HepG2 (cell line): Measurements from ENCODE around the gene RBBP8NL. TPM values are rescaled to one million over a fixed set of nuclear protein-coding genes. Genes with fewer than 3 reads are reported as not detected.

Experiments used
- ATF7-NPFF ChIP-seq: sonication (generic); formaldehyde crosslinking; IDR thresholded peaks from 2 replicates; pipeline ENCODE4 v1.8.1; 2023; ENCODE audit warnings: mild to moderate bottlenecking, low read depth, missing genetic modification reagents, moderate library complexity
- ATRX ChIP-seq: sonication (generic); formaldehyde crosslinking; IDR thresholded peaks from 2 replicates; pipeline ENCODE4 v1.4.0; 2020; ENCODE audit warnings: missing genetic modification reagents, borderline replicate concordance
- ISL2 ChIP-seq: sonication (generic); formaldehyde crosslinking; IDR thresholded peaks from 2 replicates; pipeline ENCODE4 v1.5.0; 2020; ENCODE audit warnings: missing genetic modification reagents
- MAF1 ChIP-seq: sonication (generic); formaldehyde crosslinking; IDR thresholded peaks from 2 replicates; pipeline ENCODE4 v1.5.0; 2020; ENCODE audit warnings: missing genetic modification reagents, borderline replicate concordance
- NONO ChIP-seq, 2 experiments: fragments of 450-650 bp in 1 of 2; sonication (generic) in 1 of 2; formaldehyde crosslinking in 1 of 2; IDR thresholded peaks in 1 of 2; conservative IDR thresholded peaks in 1 of 2; 2 replicates each; pipeline versions ENCODE4 v1.6.1 to v1.8.0; 2017 to 2022; ENCODE audit warnings: mild to moderate bottlenecking in 1 of 2, missing genetic modification reagents in 1 of 2, moderate library complexity in 1 of 2
- NR1H2 ChIP-seq: sonication (generic); formaldehyde crosslinking; IDR thresholded peaks from 2 replicates; pipeline ENCODE4 v1.8.1; 2022; ENCODE audit warnings: low read depth, missing genetic modification reagents, borderline replicate concordance
- REL ChIP-seq: sonication (generic); formaldehyde crosslinking; conservative IDR thresholded peaks from 2 replicates; pipeline ENCODE4 v1.8.0; 2022; ENCODE audit warnings: mild to moderate bottlenecking, missing genetic modification reagents, moderate library complexity
- REXO4 ChIP-seq: sonication (generic); formaldehyde crosslinking; IDR thresholded peaks from 2 replicates; pipeline ENCODE4 v1.8.0; 2022; ENCODE audit warnings: missing genetic modification reagents, mild to moderate bottlenecking, borderline replicate concordance
- THAP8 ChIP-seq: sonication (generic); formaldehyde crosslinking; IDR thresholded peaks from 2 replicates; pipeline ENCODE4 v1.5.1; 2020; ENCODE audit warnings: missing genetic modification reagents, mild to moderate bottlenecking, borderline replicate concordance
- ZBTB2 ChIP-seq: sonication (generic); formaldehyde crosslinking; IDR thresholded peaks from 2 replicates; pipeline ENCODE4 v1.8.0; 2022; ENCODE audit warnings: low read depth, missing genetic modification reagents
- ZBTB8A ChIP-seq: sonication (generic); formaldehyde crosslinking; IDR thresholded peaks from 2 replicates; pipeline ENCODE4 v1.4.0; 2020; ENCODE audit warnings: mild to moderate bottlenecking, low read depth, missing genetic modification reagents, borderline replicate concordance
- ZNF263 ChIP-seq: sonication (generic); formaldehyde crosslinking; IDR thresholded peaks from 2 replicates; pipeline ENCODE4 v1.4.0; 2020; ENCODE audit warnings: missing genetic modification reagents
- ZNF333 ChIP-seq: sonication (generic); formaldehyde crosslinking; IDR thresholded peaks from 2 replicates; pipeline ENCODE4 v1.4.0; 2020; ENCODE audit warnings: mild to moderate bottlenecking, missing genetic modification reagents, borderline replicate concordance
- ZNF556 ChIP-seq: sonication (generic); formaldehyde crosslinking; IDR thresholded peaks from 2 replicates; pipeline ENCODE4 v1.4.0; 2020; ENCODE audit warnings: mild to moderate bottlenecking, missing genetic modification reagents, borderline replicate concordance
- ZNF563 ChIP-seq: sonication (generic); formaldehyde crosslinking; IDR thresholded peaks from 2 replicates; pipeline ENCODE4 v1.8.0; 2022; ENCODE audit warnings: mild to moderate bottlenecking, moderate library complexity, missing genetic modification reagents
- ZNF619 ChIP-seq: sonication (generic); formaldehyde crosslinking; IDR thresholded peaks from 2 replicates; pipeline ENCODE4 v1.4.0; 2020; ENCODE audit warnings: mild to moderate bottlenecking, missing genetic modification reagents
- ZNF713 ChIP-seq: sonication (generic); formaldehyde crosslinking; IDR thresholded peaks from 2 replicates; pipeline ENCODE4 v1.4.0; 2020; ENCODE audit warnings: mild to moderate bottlenecking, missing genetic modification reagents
- ZNF891 ChIP-seq: sonication (generic); formaldehyde crosslinking; IDR thresholded peaks from 2 replicates; pipeline ENCODE4 v1.5.0; 2020; ENCODE audit warnings: mild to moderate bottlenecking, missing genetic modification reagents
- ZSCAN12 ChIP-seq: sonication (generic); formaldehyde crosslinking; IDR thresholded peaks from 2 replicates; pipeline ENCODE4 v1.9.0; 2021; ENCODE audit warnings: mild to moderate bottlenecking, missing genetic modification reagents
- polyA plus RNA-seq, 8 experiments: library from polyadenylated mRNA; depleted of rRNA in 3 of 8; stranded (reverse) in 7 of 8; unstranded in 1 of 8; fragments of >200 nt; fragmentation: Illumina TruSeq in 4 of 8; extraction: Trizol in 4 of 8; gene quantifications; 2 replicates each; pipeline versions ENCODE4 v1.2.1 to v1.2.3, GENCODE V29; 2011 to 2016; ENCODE audit warnings: low read depth in 4 of 8, missing spikeins in 1 of 8, mixed read lengths in 1 of 8; ENCODE audit not compliant: insufficient read depth in 1 of 8
- total RNA-seq, 5 experiments: library from RNA; depleted of rRNA; stranded (reverse); fragments of >200 nt; fragmentation: Illumina TruSeq; extraction: Trizol; gene quantifications; 2 replicates each; pipeline ENCODE4 v1.2.3, GENCODE V29; 2016; ENCODE audit warnings: low read depth in 1 of 5
- TF ChIP-seq, protein P1 (sequence below): sonication (generic); formaldehyde crosslinking; IDR thresholded peaks from 2 replicates; pipeline ENCODE4 v1.4.0; 2020; ENCODE audit warnings: mild to moderate bottlenecking, missing genetic modification reagents, borderline replicate concordance
- TF ChIP-seq, protein P2 (sequence below): sonication (generic); formaldehyde crosslinking; IDR thresholded peaks from 2 replicates; pipeline ENCODE4 v1.4.0; 2020; ENCODE audit warnings: missing genetic modification reagents, borderline replicate concordance

RBBP8NL gene
- total and polyA plus RNA-seq, 2 of the 13 experiments (the other 11 are each of a cell fraction or from before 2014, with no cell fraction given), result 0.69 to 0.86 TPM

- TF ChIP-seq ATF7-NPFF (CRISPR knock-in tag) (no peak), ZNF891 (CRISPR knock-in tag) (peak; percentile 52; the same call in 1 of the 2 replicates), NONO (IDR thresholded peaks at IDR 0.05) (no peak), NONO (CRISPR knock-in tag; conservative IDR thresholded peaks at IDR 0.05) (no peak), ZNF713 (0 out of 2 replicates have a peak, but pooled peaks have one; percentile 29), REXO4 (CRISPR knock-in tag) (no peak), THAP8 (CRISPR knock-in tag) (no peak), ZBTB2 (CRISPR knock-in tag) (peak; percentile 21; the same call in 1 of the 2 replicates), ZNF333 (CRISPR knock-in tag) (no peak; the same call in 1 of the 2 replicates), ISL2 (CRISPR knock-in tag) (no peak), ZBTB8A (CRISPR knock-in tag) (no peak), ATRX (CRISPR knock-in tag) (no peak), ZSCAN12 (no peak), NR1H2 (CRISPR knock-in tag) (no peak), REL (CRISPR knock-in tag) (no peak), ZNF556 (CRISPR knock-in tag) (no peak), MAF1 (CRISPR knock-in tag) (no peak), ZNF619 (no peak), ZNF563 (CRISPR knock-in tag) (no peak), ZNF263 (0 out of 2 replicates have a peak, but pooled peaks have one; percentile 31)
- TF ChIP-seq, protein P1, sequence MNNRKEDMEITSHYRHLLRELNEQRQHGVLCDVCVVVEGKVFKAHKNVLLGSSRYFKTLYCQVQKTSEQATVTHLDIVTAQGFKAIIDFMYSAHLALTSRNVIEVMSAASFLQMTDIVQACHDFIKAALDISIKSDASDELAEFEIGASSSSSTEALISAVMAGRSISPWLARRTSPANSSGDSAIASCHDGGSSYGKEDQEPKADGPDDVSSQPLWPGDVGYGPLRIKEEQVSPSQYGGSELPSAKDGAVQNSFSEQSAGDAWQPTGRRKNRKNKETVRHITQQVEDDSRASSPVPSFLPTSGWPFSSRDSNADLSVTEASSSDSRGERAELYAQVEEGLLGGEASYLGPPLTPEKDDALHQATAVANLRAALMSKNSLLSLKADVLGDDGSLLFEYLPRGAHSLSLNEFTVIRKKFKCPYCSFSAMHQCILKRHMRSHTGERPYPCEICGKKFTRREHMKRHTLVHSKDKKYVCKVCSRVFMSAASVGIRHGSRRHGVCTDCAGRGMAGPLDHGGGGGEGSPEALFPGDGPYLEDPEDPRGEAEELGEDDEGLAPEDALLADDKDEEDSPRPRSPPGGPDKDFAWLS, result no peak
- TF ChIP-seq, protein P2, sequence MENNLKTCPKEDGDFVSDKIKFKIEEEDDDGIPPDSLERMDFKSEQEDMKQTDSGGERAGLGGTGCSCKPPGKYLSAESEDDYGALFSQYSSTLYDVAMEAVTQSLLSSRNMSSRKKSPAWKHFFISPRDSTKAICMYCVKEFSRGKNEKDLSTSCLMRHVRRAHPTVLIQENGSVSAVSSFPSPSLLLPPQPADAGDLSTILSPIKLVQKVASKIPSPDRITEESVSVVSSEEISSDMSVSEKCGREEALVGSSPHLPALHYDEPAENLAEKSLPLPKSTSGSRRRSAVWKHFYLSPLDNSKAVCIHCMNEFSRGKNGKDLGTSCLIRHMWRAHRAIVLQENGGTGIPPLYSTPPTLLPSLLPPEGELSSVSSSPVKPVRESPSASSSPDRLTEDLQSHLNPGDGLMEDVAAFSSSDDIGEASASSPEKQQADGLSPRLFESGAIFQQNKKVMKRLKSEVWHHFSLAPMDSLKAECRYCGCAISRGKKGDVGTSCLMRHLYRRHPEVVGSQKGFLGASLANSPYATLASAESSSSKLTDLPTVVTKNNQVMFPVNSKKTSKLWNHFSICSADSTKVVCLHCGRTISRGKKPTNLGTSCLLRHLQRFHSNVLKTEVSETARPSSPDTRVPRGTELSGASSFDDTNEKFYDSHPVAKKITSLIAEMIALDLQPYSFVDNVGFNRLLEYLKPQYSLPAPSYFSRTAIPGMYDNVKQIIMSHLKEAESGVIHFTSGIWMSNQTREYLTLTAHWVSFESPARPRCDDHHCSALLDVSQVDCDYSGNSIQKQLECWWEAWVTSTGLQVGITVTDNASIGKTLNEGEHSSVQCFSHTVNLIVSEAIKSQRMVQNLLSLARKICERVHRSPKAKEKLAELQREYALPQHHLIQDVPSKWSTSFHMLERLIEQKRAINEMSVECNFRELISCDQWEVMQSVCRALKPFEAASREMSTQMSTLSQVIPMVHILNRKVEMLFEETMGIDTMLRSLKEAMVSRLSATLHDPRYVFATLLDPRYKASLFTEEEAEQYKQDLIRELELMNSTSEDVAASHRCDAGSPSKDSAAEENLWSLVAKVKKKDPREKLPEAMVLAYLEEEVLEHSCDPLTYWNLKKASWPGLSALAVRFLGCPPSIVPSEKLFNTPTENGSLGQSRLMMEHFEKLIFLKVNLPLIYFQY (CRISPR knock-in tag), result peak; percentile 75; the same call in 1 of the 2 replicates
Measured at GRCh38 chr20:62406635-62407176, 20.6 kb downstream of the RBBP8NL start (continued).
